Erythroblast (primary cell): ENCODE data around the gene DUSP7.

Experiments used
- DNase-seq, 2 experiments: peaks; one replicate each; lab custom pipeline; 2025; lab: John Stamatoyannopoulos, UW
- GATA1 ChIP-seq: IDR thresholded peaks from 2 replicates; pipeline ENCODE4 v1.6.1; 2011; ENCODE audit warnings: low read depth, mild to moderate bottlenecking, control low read depth, low read length, moderate library complexity
- POLR2A ChIP-seq: IDR thresholded peaks from 2 replicates; pipeline ENCODE4 v1.6.1; 2011; ENCODE audit warnings: mild to moderate bottlenecking, low read length

DUSP7 gene

GRCh38 chr3:52067526-52067925 is 11.2 kb upstream of the DUSP7 start:
- TF ChIP-seq POLR2A (no peak), GATA1 (no peak)
- DNase-seq, result no peak

DNA sequence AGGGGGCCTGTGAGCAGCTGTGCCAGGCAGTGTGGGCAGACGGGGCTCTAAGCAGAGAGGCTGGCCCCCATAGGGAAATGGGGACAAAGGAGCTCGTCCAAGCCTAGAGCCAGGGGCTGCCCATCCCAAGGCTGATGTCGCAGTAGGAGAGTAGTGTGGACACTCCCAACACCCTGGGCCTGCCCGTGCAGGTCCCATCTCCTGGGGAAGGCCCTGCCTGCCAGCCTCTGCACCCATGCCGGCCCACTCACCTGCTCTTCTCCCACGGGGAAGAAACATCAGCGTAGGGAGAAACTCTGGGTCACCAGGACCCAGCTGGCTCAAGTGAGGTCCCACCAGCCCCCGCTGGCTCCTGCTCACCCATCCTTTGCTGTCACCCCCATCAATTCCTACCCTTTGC is 10.7 kb upstream of the DUSP7 start:
- TF ChIP-seq POLR2A (no peak), GATA1 (no peak)
- DNase-seq, result no peak

GRCh38 chr3:52065264-52065756 is 8.9 kb upstream of the DUSP7 start:
- no peak for DNase-seq
- TF ChIP-seq POLR2A (no peak), GATA1 (no peak)

DNA sequence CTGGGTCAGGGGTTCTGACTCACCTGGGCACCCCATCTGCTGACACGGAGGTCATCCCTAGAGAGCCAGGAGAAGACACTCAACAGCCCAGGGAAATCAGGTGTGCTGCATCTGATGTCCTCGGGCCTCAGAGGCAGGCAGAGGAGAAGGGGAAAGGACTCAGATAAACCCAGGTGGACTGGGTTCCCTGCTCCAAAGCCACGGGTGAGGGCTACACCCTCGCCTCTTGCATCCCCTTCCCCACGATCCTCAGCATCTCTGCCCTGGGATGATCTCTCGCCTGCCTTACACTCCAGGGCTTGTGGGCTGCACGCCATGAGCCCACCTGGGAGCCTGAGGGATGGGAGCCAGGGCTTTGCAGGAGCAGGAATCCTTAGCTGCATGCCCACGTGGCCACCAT is 8.2 kb upstream of the DUSP7 start:
- no peak for TF ChIP-seq POLR2A
- TF ChIP-seq GATA1, result no peak

GRCh38 chr3:52063026-52063723 is 6.8 kb upstream of the DUSP7 start:
- TF ChIP-seq GATA1 (no peak), POLR2A (no peak)
- DNase-seq, result no peak

More for the DNA sequence above, 8.2 kb upstream of the DUSP7 start:
- DNase-seq, result no peak

- TF ChIP-seq POLR2A (no peak), GATA1 (no peak)
- DNase-seq, result peak in 1 of 2 experiments; percentile 28
These were observed 6.1 kb upstream of the DUSP7 start for GRCh38 chr3:52062505-52062904.

GRCh38 chr3:52061121-52061910 is 4.9 kb upstream of the DUSP7 start:
- peak; percentile 10 to 19 for DNase-seq
- no peak for TF ChIP-seq GATA1

DNA sequence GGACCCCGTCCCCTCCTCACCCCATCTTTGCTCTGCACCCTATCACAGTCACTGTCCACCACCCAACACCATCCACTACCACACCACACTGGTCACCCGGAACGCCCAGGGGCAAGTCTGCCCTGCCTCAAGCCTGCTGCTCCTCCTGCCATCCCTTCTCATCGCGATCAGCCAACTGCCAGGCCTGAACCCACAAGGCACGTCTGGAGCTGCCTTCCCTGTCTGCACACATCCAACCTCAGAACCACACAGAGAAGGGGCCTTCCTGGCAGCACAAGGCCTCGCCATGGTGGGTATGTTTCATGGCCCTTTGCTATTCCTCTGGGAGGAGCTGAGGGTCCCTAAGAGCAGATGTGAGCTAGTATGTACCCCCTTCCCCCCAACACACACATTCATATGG is 3.4 kb upstream of the DUSP7 start:
- no peak for DNase-seq
- TF ChIP-seq POLR2A (no peak), GATA1 (no peak)

DNA sequence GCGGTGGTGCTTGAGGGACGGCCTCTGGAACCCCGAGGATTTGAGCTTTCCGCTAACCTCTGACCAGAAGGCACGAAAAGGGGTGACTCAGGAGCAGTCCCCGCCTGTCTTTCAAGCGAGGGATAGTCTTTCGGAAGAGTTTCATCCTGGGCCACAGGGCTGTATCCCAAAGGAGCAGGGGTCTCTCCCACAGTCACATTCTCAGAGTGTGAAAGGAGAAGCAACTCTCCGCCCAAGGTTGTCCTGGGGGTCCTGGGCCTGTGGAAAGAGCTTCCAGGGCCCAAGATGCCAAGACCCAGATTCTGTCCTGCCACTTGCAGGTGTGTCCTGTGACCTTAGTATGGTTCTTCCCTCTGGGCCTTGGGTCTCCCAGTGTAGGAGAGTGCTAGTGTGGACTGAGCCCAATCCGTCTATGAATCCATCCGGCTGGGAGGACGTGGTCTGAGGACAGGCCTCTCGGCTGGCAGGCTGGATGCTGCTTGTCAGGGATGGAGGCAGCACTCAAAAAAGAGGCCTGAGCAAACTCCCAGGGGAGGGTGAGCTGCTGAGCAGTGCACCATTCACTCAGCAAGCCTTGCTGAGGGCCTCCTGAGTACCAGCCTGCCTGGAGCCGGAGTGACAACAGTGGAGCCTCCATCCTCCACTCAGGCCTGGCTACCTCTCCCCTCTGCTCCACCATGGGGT is 1.6 kb upstream of the DUSP7 start:
- no peak for TF ChIP-seq POLR2A
- no peak for TF ChIP-seq GATA1
- DNase-seq, result no peak

DNA sequence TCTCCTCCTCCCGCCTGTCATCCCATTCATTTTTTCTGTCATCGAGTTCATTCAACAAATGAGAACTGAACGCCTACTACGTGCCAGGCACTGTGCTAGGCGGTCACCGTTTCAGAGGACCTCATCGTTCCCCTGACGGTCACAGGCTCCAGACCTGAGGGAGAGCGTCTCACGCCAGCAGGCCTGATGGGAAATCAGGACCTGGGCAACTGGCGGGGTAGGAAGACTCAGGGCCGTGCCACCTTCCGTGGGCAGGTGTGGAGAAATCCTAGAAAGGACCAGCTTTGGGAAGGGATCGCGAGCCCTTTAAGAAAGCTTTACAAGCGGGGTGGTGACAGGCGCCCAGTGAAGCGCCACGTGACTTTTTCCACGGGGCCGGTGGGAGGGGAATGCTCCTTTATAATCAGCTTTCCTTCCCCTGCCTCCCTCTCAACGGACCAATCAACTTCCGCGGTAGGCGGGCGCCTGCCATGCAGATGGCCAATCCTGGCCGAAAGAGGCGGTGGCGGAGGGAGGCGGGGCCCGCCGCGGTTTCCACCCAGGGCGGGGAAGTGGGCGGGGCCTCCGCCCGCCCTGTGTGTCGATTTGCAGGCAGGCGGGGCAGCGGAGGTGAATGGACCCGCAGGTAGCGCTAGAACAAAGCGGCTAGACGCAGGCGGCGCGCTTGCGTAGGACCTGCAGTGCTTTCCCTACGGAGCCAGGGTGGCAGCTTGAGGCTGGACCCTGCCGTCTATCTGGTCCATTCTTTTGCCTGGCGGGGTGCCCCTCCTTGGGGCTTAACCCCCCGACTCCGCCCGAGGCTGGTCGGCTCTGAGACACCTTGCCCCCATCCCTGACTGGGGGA is 819 bp upstream of the DUSP7 start:
- no peak for TF ChIP-seq GATA1
- peak; percentile 32 for TF ChIP-seq POLR2A
- DNase-seq, result peak; percentile 98 to 99

- TF ChIP-seq POLR2A, result no peak
- TF ChIP-seq GATA1, result no peak
- peak; percentile 77 to 80 for DNase-seq
These were observed 627 bp downstream of the DUSP7 start for GRCh38 chr3:52055537-52056351.
